K562 (cell line): ENCODE measurements around the gene ZNF280C. TPM values are rescaled to one million over a fixed set of nuclear protein-coding genes. Genes with fewer than 3 reads are reported as not detected.

Source experiments
- ARID2 ChIP-seq: fragments of 450-650 bp; IDR thresholded peaks from 2 replicates; pipeline ENCODE4 v1.6.1; 2017; ENCODE audit warnings: antibody characterized with exemption, mild to moderate bottlenecking
- ARID3A ChIP-seq: IDR thresholded peaks from 2 replicates; pipeline ENCODE4 v1.6.1; 2012; ENCODE audit warnings: low read depth, low read length, improper control_type of control experiment, borderline replicate concordance
- CCAR2 ChIP-seq: fragments of 200-400 bp; formaldehyde crosslinking; IDR thresholded peaks from 2 replicates; pipeline ENCODE4 v1.6.1; 2017; ENCODE audit warnings: mild to moderate bottlenecking, low read depth, low read length
- CEBPB ChIP-seq: fragments of 450-650 bp; IDR thresholded peaks from 2 replicates; pipeline ENCODE4 v1.6.1; 2016; ENCODE audit warnings: missing genetic modification characterization, missing compliant biosample characterization
- E2F4 ChIP-seq: sonication (generic); formaldehyde crosslinking; IDR thresholded peaks from 2 replicates; pipeline ENCODE4 v1.8.0; 2022; ENCODE audit warnings: mild to moderate bottlenecking, low read depth, missing genetic modification reagents
- FOXM1 ChIP-seq, 2 experiments: fragments of 450-650 bp in 1 of 2; sonication (generic) in 1 of 2; formaldehyde crosslinking in 1 of 2; IDR thresholded peaks; 2 replicates each; pipeline versions ENCODE4 v1.6.1 to v1.9.0; 2017 to 2022; ENCODE audit warnings: low read depth in 2 of 2, mild to moderate bottlenecking in 2 of 2, missing genetic modification reagents in 1 of 2, moderate library complexity in 1 of 2
- HIVEP1 ChIP-seq: fragments of 250-450 bp; sonication (Bioruptor Pico); IDR thresholded peaks from 2 replicates; pipeline ENCODE4 v1.4.0; 2020; ENCODE audit warnings: mild to moderate bottlenecking
- HMG20A ChIP-seq: fragments of 450-650 bp; formaldehyde crosslinking; conservative IDR thresholded peaks from 2 replicates; pipeline ENCODE4 v1.4.0; 2020; ENCODE audit warnings: mild to moderate bottlenecking, mixed read lengths
- ILK ChIP-seq: fragments of 450-650 bp; IDR thresholded peaks from 2 replicates; pipeline ENCODE4 v1.6.1; 2016; ENCODE audit warnings: missing genetic modification characterization, low read depth, mild to moderate bottlenecking, missing compliant biosample characterization, moderate library complexity, borderline replicate concordance
- KDM5B ChIP-seq: fragments of 200-600 bp; sonication (generic); IDR thresholded peaks from 2 replicates; pipeline ENCODE4 v1.6.1; 2012; ENCODE audit warnings: low read depth, mild to moderate bottlenecking, moderate library complexity, low read length, control low read depth, inconsistent platforms; ENCODE audit not compliant: insufficient replicate concordance
- MAX ChIP-seq: sonication (generic); formaldehyde crosslinking; IDR thresholded peaks from 2 replicates; pipeline ENCODE4 v1.9.0; 2022; ENCODE audit warnings: mild to moderate bottlenecking, missing genetic modification reagents
- MCM2 ChIP-seq: fragments of 450-650 bp; IDR thresholded peaks from 2 replicates; pipeline ENCODE4 v1.6.1; 2017; ENCODE audit warnings: low read depth, mild to moderate bottlenecking
- MEF2D ChIP-seq: conservative IDR thresholded peaks from 2 replicates; pipeline ENCODE4 v1.6.1; 2016; ENCODE audit warnings: low read depth, missing genetic modification characterization, missing compliant biosample characterization
- MTA1 ChIP-seq: fragments of 450-650 bp; IDR thresholded peaks from 2 replicates; pipeline ENCODE4 v1.6.1; 2017; ENCODE audit warnings: borderline replicate concordance
- POLR2A ChIP-seq: fragments of 450-650 bp; conservative IDR thresholded peaks from 2 replicates; pipeline ENCODE4 v1.6.1; 2016
- POLR2B ChIP-seq: fragments of 450-650 bp; IDR thresholded peaks from 2 replicates; pipeline ENCODE4 v1.6.1; 2018; ENCODE audit warnings: low read depth; ENCODE audit not compliant: partially characterized antibody
- PTRF ChIP-seq: fragments of 450-650 bp; IDR thresholded peaks from 2 replicates; pipeline ENCODE4 v1.6.1; 2016; ENCODE audit warnings: mild to moderate bottlenecking, missing genetic modification characterization, missing compliant biosample characterization
- TOE1 ChIP-seq, 2 experiments: fragments of 450-650 bp in 1 of 2; sonication (generic) in 1 of 2; formaldehyde crosslinking in 1 of 2; IDR thresholded peaks; 2 replicates each; pipeline versions ENCODE4 v1.7.1 to v1.8.0; 2016 to 2022; ENCODE audit warnings: borderline replicate concordance in 2 of 2, mild to moderate bottlenecking in 2 of 2, antibody characterized with exemption in 1 of 2, inconsistent platforms in 1 of 2, low read depth in 1 of 2, missing genetic modification reagents in 1 of 2, moderate library complexity in 1 of 2
- U2AF1 ChIP-seq: fragments of 200-400 bp; formaldehyde crosslinking; optimal IDR thresholded peaks from 2 replicates; pipeline ENCODE3; 2017; ENCODE audit warnings: mild to moderate bottlenecking, low read depth, low read length, moderate library complexity
- ZNF431 ChIP-seq: sonication (generic); formaldehyde crosslinking; IDR thresholded peaks from 2 replicates; pipeline ENCODE4 v1.8.0; 2022; ENCODE audit warnings: mild to moderate bottlenecking, missing genetic modification reagents
- ZNF561 ChIP-seq: fragments of 450-650 bp; formaldehyde crosslinking; conservative IDR thresholded peaks from 2 replicates; pipeline ENCODE4 v1.4.0; 2020; ENCODE audit warnings: mild to moderate bottlenecking, moderate library complexity
- ZNF79 ChIP-seq: fragments of 250-450 bp; sonication (Bioruptor Pico); IDR thresholded peaks from 2 replicates; pipeline ENCODE4 v1.4.0; 2020; ENCODE audit warnings: low read depth, mild to moderate bottlenecking, moderate library complexity
- polyA plus RNA-seq, 8 experiments: library from polyadenylated mRNA; depleted of rRNA in 4 of 8; stranded (reverse) in 5 of 8; unstranded in 3 of 8; fragments of >200 nt; fragmentation: Nextera tagmentation in 2 of 8; fragmentation: Illumina TruSeq in 1 of 8; extraction: Ambion mirVana in 2 of 8; extraction: Trizol in 1 of 8; gene quantifications; 2 replicates each; pipeline versions ENCODE4 v1.2.1 to v1.2.3, GENCODE V29; 2011 to 2014; ENCODE audit warnings: inconsistent platforms in 1 of 8, missing spikeins in 1 of 8
- total RNA-seq, 7 experiments: library from RNA; depleted of rRNA in 6 of 7; stranded (reverse); fragments of >200 nt in 6 of 7; fragmentation: Illumina TruSeq in 2 of 7; extraction: Trizol in 2 of 7; gene quantifications; 2 replicates each; pipeline versions ENCODE4 v1.2.1 to v1.2.3, GENCODE V29; 2011 to 2021; ENCODE audit warnings: low replicate concordance in 1 of 7
- TF ChIP-seq, protein P1 (sequence below), 2 experiments: fragments of 200-800 bp in 1 of 2; sonication (Bioruptor generic) in 1 of 2; sonication (generic) in 1 of 2; formaldehyde crosslinking in 1 of 2; IDR thresholded peaks in 1 of 2; conservative IDR thresholded peaks in 1 of 2; 2 replicates each; pipeline versions ENCODE4 v1.5.0 to v1.6.1; 2016 to 2020; ENCODE audit warnings: missing compliant biosample characterization in 1 of 2, missing genetic modification characterization in 1 of 2, missing genetic modification reagents in 1 of 2

ZNF280C gene
- total and polyA plus RNA-seq, 9 of the 15 experiments (the other 6 are each of a cell fraction or from before 2014, with no cell fraction given), result 1.6 to 8.3 (median 4.4) TPM

- TF ChIP-seq ZNF561 (CRISPR knock-in tag) (no peak), U2AF1 (no peak), ZNF431 (no peak), E2F4 (CRISPR knock-in tag) (no peak), HMG20A (no peak), ILK (tag) (no peak), ARID3A (peak; percentile 47; the same call in 1 of the 2 replicates), TOE1 (IDR thresholded peaks at IDR 0.05; ENCODE audit: borderline replicate concordance) (no peak; the same call in 1 of the 2 replicates), TOE1 (CRISPR knock-in tag; IDR thresholded peaks at IDR 0.05; ENCODE audit: borderline replicate concordance, low read depth) (no peak), CEBPB (tag) (peak; percentile 60), FOXM1 (IDR thresholded peaks at IDR 0.05; ENCODE audit: low read depth) (0 out of 2 replicates have a peak, but pooled peaks have one; percentile 19), FOXM1 (CRISPR knock-in tag; IDR thresholded peaks at IDR 0.05; ENCODE audit: low read depth) (no peak), ARID2 (no peak), CCAR2 (no peak), POLR2A (peak; percentile 61), MTA1 (0 out of 2 replicates have a peak, but pooled peaks have one; percentile 4), PTRF (tag) (no peak), MEF2D (tag) (peak; percentile 96), KDM5B (peak; percentile 59), POLR2B (peak; percentile 76), MAX (CRISPR knock-in tag) (no peak), ZNF79 (CRISPR knock-in tag) (no peak), MCM2 (no peak), HIVEP1 (CRISPR knock-in tag) (no peak)
- TF ChIP-seq, protein P1, sequence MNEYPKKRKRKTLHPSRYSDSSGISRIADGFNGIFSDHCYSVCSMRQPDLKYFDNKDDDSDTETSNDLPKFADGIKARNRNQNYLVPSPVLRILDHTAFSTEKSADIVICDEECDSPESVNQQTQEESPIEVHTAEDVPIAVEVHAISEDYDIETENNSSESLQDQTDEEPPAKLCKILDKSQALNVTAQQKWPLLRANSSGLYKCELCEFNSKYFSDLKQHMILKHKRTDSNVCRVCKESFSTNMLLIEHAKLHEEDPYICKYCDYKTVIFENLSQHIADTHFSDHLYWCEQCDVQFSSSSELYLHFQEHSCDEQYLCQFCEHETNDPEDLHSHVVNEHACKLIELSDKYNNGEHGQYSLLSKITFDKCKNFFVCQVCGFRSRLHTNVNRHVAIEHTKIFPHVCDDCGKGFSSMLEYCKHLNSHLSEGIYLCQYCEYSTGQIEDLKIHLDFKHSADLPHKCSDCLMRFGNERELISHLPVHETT (CRISPR knock-in tag; conservative IDR thresholded peaks at IDR 0.05 in 1 of 2, IDR thresholded peaks at IDR 0.05 in 1 of 2), result no peak; a peak in 2 of 4 replicates
Measured at GRCh38 chrX:130173190-130173895, 95.4 kb downstream of the ZNF280C start (continued).
